ENCODE measurements around the gene NME8. TPM values are rescaled to one million over a fixed set of nuclear protein-coding genes. Genes with fewer than 3 reads are reported as not detected.

Gene NME8
- total RNA-seq, 1 experiment from 2014 or later, result not detected

DNA sequence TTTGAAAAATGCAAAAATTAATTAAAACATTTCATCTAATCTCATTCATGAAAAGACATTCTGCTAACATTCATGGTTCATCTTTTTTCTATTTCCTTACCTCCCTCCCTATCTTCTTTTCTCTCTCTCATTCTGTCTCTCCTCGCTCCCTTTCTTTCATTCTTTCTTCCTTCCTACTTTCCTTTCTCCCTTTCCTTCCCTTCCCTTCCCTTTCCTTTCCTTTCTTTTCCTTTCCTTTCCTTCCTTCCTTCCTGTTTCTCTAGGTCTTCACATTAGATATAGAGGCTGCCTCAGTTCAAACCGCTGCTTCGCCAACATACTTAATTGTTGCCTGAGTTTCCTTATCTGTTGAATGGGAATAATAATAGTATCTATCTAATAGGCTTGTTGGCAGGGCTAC, 46.3 kb downstream of the NME8 start:
- in situ Hi-C loops (cut with HindIII; ENCODE audit: low sequenced_read_pairs), result no loop called here
- DNase-seq (ENCODE audit: low spot score), result no peak

DNA sequence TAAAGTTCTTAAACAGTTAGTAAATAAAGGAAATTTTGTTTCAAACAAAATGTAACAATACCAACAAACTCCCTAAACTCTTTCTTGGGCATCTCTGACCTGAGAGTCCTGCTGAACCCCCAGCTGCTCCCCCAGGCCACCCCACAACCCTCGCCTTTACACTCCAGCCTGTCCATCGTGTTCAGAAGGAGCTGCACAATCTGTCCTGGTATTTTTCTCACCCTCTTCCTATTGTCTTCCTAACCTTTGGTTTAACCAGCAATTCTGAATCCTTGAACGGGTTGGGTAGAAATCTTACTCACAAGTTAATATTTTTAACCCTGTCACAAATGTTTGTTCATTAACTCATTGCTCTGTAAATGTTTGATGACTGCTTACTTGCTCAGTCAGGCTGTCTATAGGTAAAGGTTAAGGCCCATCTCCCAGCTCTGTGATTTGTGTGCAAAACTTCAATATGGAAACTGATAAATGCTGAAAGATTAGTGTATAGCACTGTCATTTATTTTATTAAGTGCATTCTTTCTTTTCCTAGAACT, 51.4 kb downstream of the NME8 start:
- in situ Hi-C loops (cut with HindIII; ENCODE audit: low sequenced_read_pairs), result no loop called here
- no peak for DNase-seq (ENCODE audit: low spot score)

DNA sequence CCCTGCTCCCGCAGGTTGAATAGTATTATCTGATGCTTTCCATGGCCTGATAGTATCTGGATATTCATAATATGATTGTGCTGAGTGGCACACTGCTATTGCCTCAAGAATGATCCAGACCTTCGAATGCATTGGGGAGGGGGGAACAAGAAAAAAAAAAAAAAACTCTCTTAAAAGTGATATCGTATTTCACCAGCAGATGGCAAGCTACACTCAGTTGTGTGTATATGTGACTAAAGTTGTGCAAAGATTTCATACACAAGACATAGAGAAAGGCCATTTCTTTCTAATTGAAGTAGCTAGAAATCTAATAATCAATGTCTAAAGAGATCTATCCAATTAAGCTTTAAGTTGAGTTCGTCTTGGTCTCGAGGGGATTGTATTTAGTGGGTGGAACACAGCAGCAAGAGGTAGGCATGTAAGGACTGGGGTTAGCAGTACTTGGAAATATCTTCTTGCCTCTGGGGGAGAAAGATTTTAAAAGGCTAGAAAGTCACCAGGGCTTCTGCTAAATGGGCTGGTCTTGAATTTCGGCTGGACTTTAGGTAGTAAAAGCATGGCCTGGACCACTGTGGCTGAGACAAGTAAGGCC, 52.9 kb downstream of the NME8 start:
- in situ Hi-C loops (cut with HindIII; ENCODE audit: low sequenced_read_pairs), result no loop called here
- peak; percentile 43 for DNase-seq (ENCODE audit: low spot score)

DNA sequence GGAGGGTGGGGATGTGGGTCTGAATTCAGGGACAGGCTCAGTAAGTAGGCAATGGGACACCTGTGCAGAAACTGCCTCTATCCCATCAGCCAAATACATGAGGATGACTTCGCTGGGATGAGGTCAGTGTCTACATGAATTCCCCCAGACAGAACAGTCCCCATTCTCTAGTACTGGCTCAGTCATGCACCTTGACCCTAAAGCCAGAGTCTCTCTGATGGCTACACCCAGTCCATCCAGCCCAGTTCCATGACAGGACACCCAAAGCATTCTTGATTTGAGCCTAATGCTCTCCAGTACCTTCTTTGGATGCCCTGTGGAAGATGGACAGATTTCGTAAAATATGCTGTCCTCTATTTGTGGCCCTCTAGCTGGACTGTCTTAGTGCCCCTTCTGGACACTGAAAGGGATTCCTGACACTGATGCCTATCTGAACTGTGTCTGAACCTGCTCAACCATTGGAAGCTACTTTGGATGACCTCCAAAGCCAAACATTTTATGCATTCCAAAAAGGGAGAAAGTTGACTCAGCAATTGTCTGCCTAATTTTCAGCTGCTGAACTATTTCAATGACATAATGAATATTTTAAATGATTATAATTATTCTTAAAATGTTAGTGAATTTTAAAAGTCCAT, 53.6 kb downstream of the NME8 start:
- DNase-seq (ENCODE audit: low spot score), result no peak
- in situ Hi-C loops (cut with HindIII; ENCODE audit: low sequenced_read_pairs), result no loop called here

DNA sequence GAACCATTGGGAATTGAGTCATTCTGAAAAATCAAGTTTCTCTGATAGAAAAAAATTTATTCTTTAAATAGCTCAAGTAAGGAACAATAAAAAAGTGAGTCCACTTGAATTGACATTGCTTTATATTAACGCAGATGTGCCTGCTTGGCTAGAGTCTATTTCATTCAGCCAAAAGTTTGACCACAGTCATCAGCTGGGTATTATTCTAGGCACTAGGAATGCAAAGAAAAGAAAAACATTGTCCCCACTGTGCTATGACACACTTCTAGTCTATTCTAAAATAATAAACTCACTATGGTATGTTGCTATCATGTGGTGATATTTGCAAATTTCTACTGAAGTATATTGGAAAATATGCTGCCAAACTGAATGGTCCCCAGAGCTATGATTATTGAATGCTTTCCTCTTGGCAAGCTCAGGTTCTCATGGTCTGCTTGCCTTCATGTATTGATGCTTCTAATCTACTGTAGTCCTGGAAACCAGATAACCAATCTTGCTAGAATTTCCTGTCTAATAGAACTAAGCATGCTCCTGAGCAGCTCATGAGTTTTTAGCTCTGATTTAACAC, 59.9 kb downstream of the NME8 start:
- no peak for DNase-seq (ENCODE audit: low spot score)
- in situ Hi-C loops (cut with HindIII; ENCODE audit: low sequenced_read_pairs), result no loop called here

DNA sequence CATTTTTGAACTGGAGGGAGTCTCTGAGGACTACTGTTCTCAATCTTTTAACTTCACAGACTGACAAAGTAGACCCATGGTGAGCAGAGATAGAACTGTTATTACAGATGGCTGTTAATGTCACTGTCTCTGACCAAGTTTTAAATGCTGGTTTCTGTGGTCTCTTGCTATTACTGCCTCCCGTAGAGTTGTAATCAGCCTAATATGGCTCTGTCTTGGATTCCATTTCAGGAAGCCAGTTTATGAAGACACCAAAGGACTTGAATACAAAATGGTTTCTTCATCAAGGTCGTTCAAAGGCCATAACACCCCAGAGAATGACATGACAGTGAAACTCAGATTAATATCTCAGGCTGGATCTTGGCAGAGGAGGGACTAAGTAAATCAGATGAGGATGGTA, 64.4 kb downstream of the NME8 start:
- in situ Hi-C loops (cut with HindIII; ENCODE audit: low sequenced_read_pairs), result no loop called here
- no peak for DNase-seq (ENCODE audit: low spot score)

DNA sequence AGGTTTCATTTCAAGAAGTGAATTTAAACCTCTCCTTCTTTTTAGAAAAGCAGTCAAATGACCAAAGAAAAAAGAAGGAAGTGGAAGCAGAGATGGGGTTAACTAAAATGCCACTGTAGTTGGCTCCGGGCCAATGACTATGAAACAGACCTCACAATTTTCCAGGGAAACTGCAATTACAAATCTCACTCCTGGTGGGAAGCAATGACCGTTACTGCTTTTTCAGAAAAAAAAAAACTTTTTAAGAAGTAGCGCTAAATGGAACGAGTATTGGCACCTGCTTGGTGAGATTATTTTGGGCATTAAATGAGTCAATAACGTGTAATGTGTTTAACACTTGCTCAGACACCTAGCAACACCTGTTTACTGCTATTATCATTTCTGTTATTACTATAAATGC, 67.0 kb downstream of the NME8 start:
- in situ Hi-C loops (cut with HindIII; ENCODE audit: low sequenced_read_pairs), result no loop called here
- DNase-seq (ENCODE audit: low spot score), result no peak

DNA sequence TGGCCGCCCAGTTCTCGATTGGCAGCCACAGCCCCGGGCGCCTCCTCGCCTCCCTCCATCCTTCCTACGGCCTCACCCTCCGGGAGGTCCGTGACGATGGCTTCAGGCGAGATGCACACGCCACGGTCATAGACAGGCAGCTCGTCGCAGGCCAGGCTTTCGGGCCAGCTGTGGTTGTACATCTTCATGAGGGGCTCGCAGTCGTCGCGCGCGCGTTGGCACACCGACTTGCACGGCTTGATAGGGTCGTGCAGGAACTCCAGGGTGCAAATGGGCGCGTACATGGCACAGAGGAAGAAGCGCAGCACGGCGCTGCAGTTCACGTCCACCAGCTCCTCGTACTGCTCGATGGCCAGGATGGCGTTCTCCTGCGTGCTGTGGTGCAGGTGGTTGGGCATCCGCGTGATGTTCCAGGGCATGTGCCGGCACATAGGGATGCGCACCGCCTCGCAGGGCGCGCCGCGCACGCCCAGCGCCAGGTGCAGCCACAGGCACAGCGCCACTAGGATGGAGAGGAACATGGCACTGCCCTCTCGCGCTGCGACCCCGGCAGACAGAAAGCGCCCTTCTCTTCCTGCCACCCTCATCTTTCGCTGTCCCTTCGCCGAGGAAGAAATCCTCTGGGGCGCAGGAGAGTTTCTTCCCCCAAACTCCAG, 67.7 kb downstream of the NME8 start:
- in situ Hi-C loops (cut with HindIII; ENCODE audit: low sequenced_read_pairs), result no loop called here
- DNase-seq (ENCODE audit: low spot score), result no peak

DNA sequence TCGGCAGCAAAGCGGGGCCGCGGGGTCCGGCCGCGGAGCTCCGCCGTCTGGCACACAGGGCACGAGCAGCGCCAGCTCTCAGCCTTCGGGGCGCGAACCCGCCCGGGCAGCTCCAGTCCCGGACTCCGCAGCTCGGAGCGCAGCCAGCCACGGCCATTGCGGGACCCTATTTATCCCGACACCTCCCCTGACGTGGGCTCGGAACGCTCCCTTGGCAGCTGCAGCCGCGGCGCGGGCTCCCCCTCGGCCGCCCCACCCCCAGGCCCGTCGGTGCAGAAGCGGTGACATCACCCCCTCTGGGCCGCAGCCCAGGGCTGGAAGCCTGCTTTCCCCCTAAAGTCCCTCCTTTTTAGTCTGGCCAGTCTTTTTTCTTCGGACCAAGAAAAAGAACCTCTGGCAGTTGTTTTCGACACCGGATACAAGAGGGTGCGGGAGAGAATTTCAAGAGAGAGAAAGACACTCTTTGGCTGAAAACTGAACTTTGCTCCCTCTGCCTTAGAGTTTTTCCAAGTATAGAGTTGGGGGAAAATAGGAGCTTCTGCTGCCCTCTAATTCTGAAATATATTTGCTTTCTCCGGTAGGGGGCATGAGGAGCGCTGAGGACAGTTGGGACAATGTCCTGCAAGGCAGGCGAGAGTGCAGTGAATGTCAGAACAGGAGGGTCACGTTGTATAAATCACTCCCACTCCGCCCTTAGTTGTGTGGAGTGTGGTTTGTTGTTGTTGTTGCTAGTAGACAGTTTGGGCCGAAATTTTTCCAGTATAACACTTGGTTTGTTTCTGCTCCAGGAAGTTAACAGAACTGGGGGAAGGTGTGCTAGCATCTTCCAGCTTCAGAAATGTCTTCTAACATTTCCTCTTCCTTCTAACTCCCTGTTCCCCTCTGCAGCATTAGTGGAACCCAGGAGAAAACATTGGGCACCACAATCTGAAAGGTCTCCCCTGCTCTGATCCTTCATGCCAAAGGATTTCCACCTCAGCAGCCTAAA, 68.6 kb downstream of the NME8 start, which contains the start of gene SFRP4:
SFRP4 (minus strand) TSS at position 145 of the 988 bp plus-strand sequence. CDS start 280 bp downstream, outside the sequence.
- DNase-seq (ENCODE audit: low spot score), result peak; percentile 76
- in situ Hi-C loops (cut with HindIII; ENCODE audit: low sequenced_read_pairs), result no loop called here

DNA sequence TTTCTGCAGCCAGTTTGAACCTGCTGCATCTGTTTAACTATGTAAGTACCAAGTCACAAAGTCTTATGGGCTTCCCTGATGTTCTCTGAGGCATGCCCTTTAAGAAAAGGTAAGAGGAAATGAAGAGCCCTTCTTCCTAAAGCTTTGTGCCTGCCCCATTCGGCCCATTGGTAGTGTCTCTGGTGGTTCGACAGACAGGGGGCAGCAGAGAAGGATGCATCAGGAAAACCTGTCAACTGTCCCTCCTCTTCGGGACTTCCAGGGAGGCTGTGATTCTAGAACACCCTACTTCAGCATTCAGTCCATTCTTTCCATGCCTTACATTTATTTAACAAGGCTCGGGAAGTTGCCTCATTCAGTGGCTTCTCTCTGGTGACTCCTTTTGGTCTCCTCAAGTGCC, 70.1 kb downstream of the NME8 start:
- DNase-seq (ENCODE audit: low spot score), result no peak
- in situ Hi-C loops (cut with HindIII; ENCODE audit: low sequenced_read_pairs), result no loop called here

DNA sequence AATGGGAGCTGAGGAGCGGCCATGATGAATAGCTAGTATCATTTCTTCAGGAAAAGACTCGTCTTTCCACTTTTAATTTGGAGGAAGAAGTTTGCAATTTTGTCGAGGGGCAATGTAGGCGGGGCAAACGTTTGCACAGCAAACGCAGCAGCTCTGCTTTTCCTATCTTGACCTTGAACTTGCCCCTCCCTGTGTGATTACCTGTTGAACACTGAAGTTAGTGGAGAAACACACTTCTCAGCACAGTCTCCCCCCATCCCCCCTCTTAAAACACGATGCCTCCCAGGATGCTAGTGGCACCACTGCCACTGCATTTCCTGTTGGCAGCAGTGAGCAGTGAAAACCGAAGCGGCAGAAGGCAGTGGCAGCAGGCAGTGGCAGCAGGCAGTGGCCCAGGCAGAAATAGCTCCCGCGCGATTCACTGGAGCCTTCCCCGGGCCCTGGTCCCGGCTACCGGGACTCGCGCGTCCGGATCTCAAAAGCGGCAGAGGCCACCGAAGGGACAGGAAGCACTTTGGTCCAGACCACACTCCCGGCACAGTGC, 72.0 kb downstream of the NME8 start, which contains the start of gene EPDR1:
EPDR1 (plus strand) TSS at position 336 of the 544 bp plus-strand sequence. CDS start 300 bp downstream, outside the sequence.
- peak; percentile 82 for DNase-seq (ENCODE audit: low spot score)

DNA sequence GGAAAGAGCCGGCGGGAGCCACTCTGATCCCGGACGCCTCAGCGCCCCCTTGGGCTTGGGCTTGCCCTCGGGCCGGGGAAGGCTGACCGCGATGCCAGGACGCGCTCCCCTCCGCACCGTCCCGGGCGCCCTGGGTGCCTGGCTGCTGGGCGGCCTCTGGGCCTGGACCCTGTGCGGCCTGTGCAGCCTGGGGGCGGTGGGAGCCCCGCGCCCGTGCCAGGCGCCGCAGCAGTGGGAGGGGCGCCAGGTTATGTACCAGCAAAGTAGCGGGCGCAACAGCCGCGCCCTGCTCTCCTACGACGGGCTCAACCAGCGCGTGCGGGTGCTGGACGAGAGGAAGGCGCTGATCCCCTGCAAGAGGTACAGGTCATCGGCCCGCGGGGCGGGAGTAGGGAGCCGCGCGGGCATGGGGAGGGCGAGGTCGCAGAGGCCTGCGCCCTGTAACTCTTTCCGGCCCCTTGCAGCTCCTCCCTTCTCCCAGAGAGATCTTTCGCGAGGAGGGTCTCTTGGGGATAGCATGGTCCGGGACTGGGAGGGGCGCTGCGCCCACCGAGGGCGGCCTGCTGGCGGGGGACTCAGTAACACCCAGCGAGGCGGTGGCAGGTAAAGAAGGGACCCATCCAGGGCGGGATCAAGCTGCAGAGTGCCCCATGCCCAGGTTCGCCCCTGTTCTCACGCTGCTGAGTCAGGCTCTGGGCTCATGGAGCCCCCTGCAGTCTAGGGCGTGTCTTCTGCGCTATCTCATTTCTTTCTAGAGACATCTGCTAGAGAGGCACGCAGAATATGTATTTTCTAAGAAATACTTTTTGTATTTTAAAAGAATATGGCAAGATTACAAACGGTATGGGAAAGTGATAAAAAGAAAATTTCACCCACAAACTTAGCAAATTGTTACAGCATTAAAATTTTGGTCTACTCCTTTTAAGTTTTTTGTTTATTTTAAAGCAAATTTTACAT, 72.7 kb downstream of the NME8 start:
- DNase-seq (ENCODE audit: low spot score), result peak; percentile 72
- in situ Hi-C loops (cut with HindIII; ENCODE audit: low sequenced_read_pairs), result no loop called here

More for the DNA sequence above, 72.0 kb downstream of the NME8 start, which contains the start of gene EPDR1:
- in situ Hi-C loops (cut with HindIII; ENCODE audit: low sequenced_read_pairs), result no loop called here

DNA sequence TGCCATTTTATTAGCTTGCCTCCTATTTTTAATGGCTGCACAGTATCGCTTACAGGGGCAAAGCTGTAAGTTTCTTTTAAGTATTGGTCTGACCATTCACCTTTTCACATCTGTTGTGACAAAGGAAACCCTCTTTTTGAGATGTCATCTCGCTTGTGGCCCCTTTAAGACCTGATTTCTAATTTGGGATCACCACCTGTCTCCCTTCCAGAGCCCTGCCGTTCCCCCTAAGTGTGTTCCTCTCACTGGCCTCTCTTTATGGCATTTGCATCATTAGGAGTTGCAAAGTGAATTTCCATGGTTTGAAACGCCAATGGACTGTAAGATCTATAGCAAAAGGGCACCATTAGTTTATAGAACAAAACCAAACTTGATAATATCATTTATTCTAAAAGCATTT, 73.5 kb downstream of the NME8 start:
- in situ Hi-C loops (cut with HindIII; ENCODE audit: low sequenced_read_pairs), result no loop called here
- peak; percentile 91 for DNase-seq (ENCODE audit: low spot score)

DNA sequence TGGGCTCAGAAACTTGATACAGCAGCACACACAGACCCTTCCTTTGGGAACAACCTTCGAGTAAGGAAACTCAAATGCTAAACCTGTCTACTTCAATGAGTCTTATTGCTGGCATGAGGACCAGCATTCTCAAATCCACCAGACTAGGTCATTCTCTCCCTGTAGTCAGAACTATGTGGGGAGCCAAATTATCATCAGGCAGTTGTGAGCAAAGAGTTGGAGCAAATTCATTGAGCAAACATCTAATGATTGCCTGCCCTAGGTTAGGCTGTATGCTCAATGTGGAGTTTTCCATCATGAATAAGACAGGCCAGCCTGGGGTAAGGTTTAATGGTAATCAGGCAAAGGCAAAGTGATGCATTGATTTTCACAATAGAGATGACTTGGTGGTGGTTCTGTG, 75.6 kb downstream of the NME8 start:
- in situ Hi-C loops (cut with HindIII; ENCODE audit: low sequenced_read_pairs), result no loop called here
- DNase-seq (ENCODE audit: low spot score), result no peak

DNA sequence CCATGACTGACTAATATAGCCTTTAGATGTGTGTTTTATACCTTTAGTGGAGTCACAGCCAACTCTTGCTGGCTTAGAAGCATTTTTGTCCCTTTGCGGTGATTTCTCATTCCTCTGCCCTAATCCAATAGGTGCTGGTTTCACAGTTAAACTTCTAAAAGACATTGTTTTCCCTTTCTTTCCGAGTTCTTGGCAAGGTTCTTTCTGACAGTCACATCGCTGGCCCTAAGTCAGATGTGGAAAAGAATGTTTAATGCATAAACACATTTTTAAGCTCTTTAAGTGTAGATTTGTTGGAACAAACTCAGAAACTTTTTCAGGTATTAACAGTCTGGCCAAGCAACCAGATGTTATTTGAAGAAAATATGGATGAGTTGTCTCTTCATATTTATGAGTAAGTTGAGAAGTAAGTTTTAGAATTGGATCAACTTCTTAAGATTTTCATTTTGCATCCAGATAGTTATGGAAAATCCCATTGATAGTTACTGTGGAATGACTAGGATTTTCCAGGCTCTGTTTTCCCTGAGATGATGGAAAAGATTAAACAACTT, 76.2 kb downstream of the NME8 start:
- in situ Hi-C loops (cut with HindIII; ENCODE audit: low sequenced_read_pairs), result no loop called here

DNA sequence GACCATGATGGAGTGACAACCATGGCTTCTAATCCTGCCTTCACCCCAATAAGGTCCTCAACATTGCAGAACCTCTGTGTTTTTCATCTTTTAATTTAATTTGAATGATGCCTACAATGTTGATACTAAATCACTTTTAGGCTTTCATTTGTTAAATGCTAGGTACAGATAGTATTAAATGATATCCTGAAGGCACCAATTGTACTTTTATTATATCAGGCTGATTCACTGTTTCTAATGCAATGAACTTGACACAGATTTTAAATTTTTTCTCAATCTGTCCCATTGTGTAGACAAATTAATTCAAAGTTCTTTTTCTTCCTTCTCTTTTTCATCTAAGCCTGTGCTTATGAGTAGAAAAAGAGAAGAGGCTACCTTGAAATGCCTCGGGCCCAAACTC, 77.2 kb downstream of the NME8 start:
- in situ Hi-C loops (cut with HindIII; ENCODE audit: low sequenced_read_pairs), result no loop called here
- DNase-seq (ENCODE audit: low spot score), result no peak

More for the DNA sequence above, 76.2 kb downstream of the NME8 start:
- no peak for DNase-seq (ENCODE audit: low spot score)

DNA sequence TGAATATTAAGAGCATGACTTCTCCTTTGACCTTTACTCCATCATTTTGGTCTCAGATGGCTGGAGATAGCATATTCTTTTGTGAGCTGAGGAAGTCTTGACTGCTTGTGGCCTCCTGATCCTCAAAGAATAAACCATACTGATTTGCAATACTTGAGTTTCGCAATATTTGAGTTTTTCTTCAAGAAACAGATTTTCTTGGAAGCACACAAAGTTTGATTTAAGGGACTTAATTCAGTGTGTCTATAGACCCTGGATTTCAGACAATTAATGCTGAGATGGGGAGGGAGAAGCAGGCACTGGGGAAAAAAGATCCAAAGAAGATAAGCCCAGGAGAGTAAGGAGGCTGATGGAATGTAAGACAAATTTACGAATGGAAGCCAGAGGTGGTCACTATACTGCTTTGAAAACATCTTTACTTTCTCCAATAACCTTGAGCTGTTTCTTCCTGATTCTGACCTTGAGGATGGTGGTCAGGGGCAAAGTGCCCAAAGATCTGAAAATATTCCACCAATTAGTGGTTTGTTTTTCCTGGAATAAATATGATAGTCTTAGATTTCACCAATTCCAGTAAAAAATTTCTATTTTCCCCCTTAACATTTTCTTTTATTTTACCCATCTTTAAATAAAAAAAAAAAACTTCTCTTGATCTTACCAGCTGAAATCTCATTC, 79.5 kb downstream of the NME8 start:
- in situ Hi-C loops (cut with HindIII; ENCODE audit: low sequenced_read_pairs), result no loop called here
- no peak for DNase-seq (ENCODE audit: low spot score)
